ENCODE results near the gene MAPK6.

MAPK6 gene

GRCh38 chr15:52010633-52011595, 8.1 kb upstream of the MAPK6 start:
- no peak for TF ChIP-seq FOXP2 (optimal IDR thresholded peaks at IDR 0.05; ENCODE audit: borderline replicate concordance, extremely low read depth, extremely low read length, insufficient read depth)
- TF ChIP-seq POLR2AphosphoS5 (IDR thresholded peaks at IDR 0.05; ENCODE audit: low read depth, low read length): no peak
- no peak for TF ChIP-seq SIN3A (IDR thresholded peaks at IDR 0.05; ENCODE audit: borderline replicate concordance, insufficient read depth, low read length)
- TF ChIP-seq REST (IDR thresholded peaks at IDR 0.05; ENCODE audit: insufficient read depth in 1 of 2, low read depth in 2 of 2, low read length in 2 of 2): no peak
- TF ChIP-seq TAF1 (IDR thresholded peaks at IDR 0.05; ENCODE audit: borderline replicate concordance, insufficient read depth, low read length): no peak

GRCh38 chr15:52011711-52012144, 7.3 kb upstream of the MAPK6 start:
- TF ChIP-seq TAF1 (IDR thresholded peaks at IDR 0.05; ENCODE audit: borderline replicate concordance, insufficient read depth, low read length) (no peak), FOXP2 (optimal IDR thresholded peaks at IDR 0.05; ENCODE audit: borderline replicate concordance, extremely low read depth, extremely low read length, insufficient read depth) (no peak)

GRCh38 chr15:52012210-52012609, 6.8 kb upstream of the MAPK6 start:
- no peak for TF ChIP-seq FOXP2 (optimal IDR thresholded peaks at IDR 0.05; ENCODE audit: borderline replicate concordance, extremely low read depth, extremely low read length, insufficient read depth)
- no peak for TF ChIP-seq POLR2AphosphoS5 (IDR thresholded peaks at IDR 0.05; ENCODE audit: low read depth, low read length)
- no peak for TF ChIP-seq REST (IDR thresholded peaks at IDR 0.05; ENCODE audit: insufficient read depth in 1 of 2, low read depth in 2 of 2, low read length in 2 of 2)
- no peak for TF ChIP-seq SIN3A (IDR thresholded peaks at IDR 0.05; ENCODE audit: borderline replicate concordance, insufficient read depth, low read length)
- TF ChIP-seq TAF1 (IDR thresholded peaks at IDR 0.05; ENCODE audit: borderline replicate concordance, insufficient read depth, low read length): no peak

- TF ChIP-seq SIN3A (IDR thresholded peaks at IDR 0.05; ENCODE audit: borderline replicate concordance, insufficient read depth, low read length) (no peak), TAF1 (IDR thresholded peaks at IDR 0.05; ENCODE audit: borderline replicate concordance, insufficient read depth, low read length) (0 out of 2 replicates have a peak, but pooled peaks have one; percentile 32)
Measured at GRCh38 chr15:52013151-52013791, 5.7 kb upstream of the MAPK6 start.

- TF ChIP-seq FOXP2 (optimal IDR thresholded peaks at IDR 0.05; ENCODE audit: borderline replicate concordance, extremely low read depth, extremely low read length, insufficient read depth) (no peak), REST (IDR thresholded peaks at IDR 0.05; ENCODE audit: insufficient read depth in 1 of 2, low read depth in 2 of 2, low read length in 2 of 2) (no peak), TAF1 (IDR thresholded peaks at IDR 0.05; ENCODE audit: borderline replicate concordance, insufficient read depth, low read length) (no peak), SIN3A (IDR thresholded peaks at IDR 0.05; ENCODE audit: borderline replicate concordance, insufficient read depth, low read length) (no peak), POLR2AphosphoS5 (IDR thresholded peaks at IDR 0.05; ENCODE audit: low read depth, low read length) (no peak)
Measured at GRCh38 chr15:52014616-52015015, 4.4 kb upstream of the MAPK6 start.

GRCh38 chr15:52016316-52016715, 2.7 kb upstream of the MAPK6 start:
- TF ChIP-seq POLR2AphosphoS5 (IDR thresholded peaks at IDR 0.05; ENCODE audit: low read depth, low read length) (no peak), FOXP2 (optimal IDR thresholded peaks at IDR 0.05; ENCODE audit: borderline replicate concordance, extremely low read depth, extremely low read length, insufficient read depth) (no peak), REST (IDR thresholded peaks at IDR 0.05; ENCODE audit: insufficient read depth in 1 of 2, low read depth in 2 of 2, low read length in 2 of 2) (no peak), SIN3A (IDR thresholded peaks at IDR 0.05; ENCODE audit: borderline replicate concordance, insufficient read depth, low read length) (no peak), TAF1 (IDR thresholded peaks at IDR 0.05; ENCODE audit: borderline replicate concordance, insufficient read depth, low read length) (no peak)

Measured in PFSK-1 (cell line).